K562 (cell line): ENCODE results near the gene TRA2B. TPM values are rescaled to one million over a fixed set of nuclear protein-coding genes. Genes with fewer than 3 reads are reported as not detected.

Source experiments
- CTCFL ChIP-seq: IDR thresholded peaks from 2 replicates; pipeline ENCODE4 v1.6.1; 2011; ENCODE audit warnings: borderline replicate concordance, low read depth, mild to moderate bottlenecking, moderate library complexity, low read length; ENCODE audit not compliant: insufficient read depth, poor library complexity, severe bottlenecking
- FOXP4 ChIP-seq: sonication (generic); formaldehyde crosslinking; IDR thresholded peaks from 2 replicates; pipeline ENCODE4 v1.8.0; 2022; ENCODE audit warnings: mild to moderate bottlenecking, missing genetic modification reagents, borderline replicate concordance
- GABPA ChIP-seq: fragments of 200-800 bp; sonication (Bioruptor generic); conservative IDR thresholded peaks from 2 replicates; pipeline ENCODE4 v1.6.1; 2016; ENCODE audit warnings: low read depth, missing genetic modification characterization, missing compliant biosample characterization
- HDAC8 ChIP-seq: fragments of 450-650 bp; IDR thresholded peaks from 2 replicates; pipeline ENCODE4 v1.6.1; 2016; ENCODE audit warnings: mild to moderate bottlenecking, missing genetic modification characterization, moderate library complexity, missing compliant biosample characterization
- ILK ChIP-seq: fragments of 450-650 bp; IDR thresholded peaks from 2 replicates; pipeline ENCODE4 v1.6.1; 2016; ENCODE audit warnings: missing genetic modification characterization, low read depth, mild to moderate bottlenecking, missing compliant biosample characterization, moderate library complexity, borderline replicate concordance
- MTF1 ChIP-seq: fragments of 250-450 bp; sonication (Bioruptor Pico); IDR thresholded peaks from 2 replicates; pipeline ENCODE4 v1.9.0; 2021; ENCODE audit warnings: moderate library complexity, mild to moderate bottlenecking, inconsistent platforms, borderline replicate concordance
- PCBP1 ChIP-seq: fragments of 200-400 bp; formaldehyde crosslinking; IDR thresholded peaks from 2 replicates; pipeline ENCODE4 v1.6.1; 2018; ENCODE audit warnings: mild to moderate bottlenecking, low read depth, low read length; ENCODE audit not compliant: poor library complexity, severe bottlenecking
- PTRF ChIP-seq: fragments of 450-650 bp; IDR thresholded peaks from 2 replicates; pipeline ENCODE4 v1.6.1; 2016; ENCODE audit warnings: mild to moderate bottlenecking, missing genetic modification characterization, missing compliant biosample characterization
- RB1 ChIP-seq: fragments of 450-650 bp; IDR thresholded peaks from 2 replicates; pipeline ENCODE4 v1.6.1; 2017; ENCODE audit warnings: low read depth, mild to moderate bottlenecking
- SMARCA4 ChIP-seq: fragments of 450-650 bp; IDR thresholded peaks from 2 replicates; pipeline ENCODE4 v1.6.1; 2016
- ZMIZ1 ChIP-seq, 2 experiments: fragments of 150-350 bp in 1 of 2; IDR thresholded peaks; 2 replicates each; pipeline ENCODE4 v1.6.1; 2012 to 2016; ENCODE audit warnings: low read depth in 2 of 2, low read length in 2 of 2, mild to moderate bottlenecking in 1 of 2, moderate library complexity in 1 of 2
- ZNF263 ChIP-seq: sonication (generic); formaldehyde crosslinking; IDR thresholded peaks from 2 replicates; pipeline ENCODE4 v1.8.0; 2022; ENCODE audit warnings: mild to moderate bottlenecking, missing genetic modification reagents, borderline replicate concordance
- ZNF316 ChIP-seq: fragments of 450-650 bp; IDR thresholded peaks from 2 replicates; pipeline ENCODE4 v1.6.1; 2016
- ZNF398 ChIP-seq: fragments of 250-450 bp; sonication (Bioruptor Pico); IDR thresholded peaks from 2 replicates; pipeline ENCODE4 v1.8.0; 2021; ENCODE audit warnings: moderate library complexity, mild to moderate bottlenecking, inconsistent platforms
- polyA plus RNA-seq, 8 experiments: library from polyadenylated mRNA; depleted of rRNA in 4 of 8; stranded (reverse) in 5 of 8; unstranded in 3 of 8; fragments of >200 nt; fragmentation: Nextera tagmentation in 2 of 8; fragmentation: Illumina TruSeq in 1 of 8; extraction: Ambion mirVana in 2 of 8; extraction: Trizol in 1 of 8; gene quantifications; 2 replicates each; pipeline versions ENCODE4 v1.2.1 to v1.2.3, GENCODE V29; 2011 to 2014; ENCODE audit warnings: inconsistent platforms in 1 of 8, missing spikeins in 1 of 8
- total RNA-seq, 7 experiments: library from RNA; depleted of rRNA in 6 of 7; stranded (reverse); fragments of >200 nt in 6 of 7; fragmentation: Illumina TruSeq in 2 of 7; extraction: Trizol in 2 of 7; gene quantifications; 2 replicates each; pipeline versions ENCODE4 v1.2.1 to v1.2.3, GENCODE V29; 2011 to 2021; ENCODE audit warnings: low replicate concordance in 1 of 7

TRA2B gene
- total and polyA plus RNA-seq, 9 of the 15 experiments (the other 6 are each of a cell fraction or from before 2014, with no cell fraction given) = 105 to 411 (median 278) TPM

- TF ChIP-seq FOXP4 (CRISPR knock-in tag) (peak; percentile 83; the same call in 1 of the 2 replicates), HDAC8 (peak; percentile 73; the same call in 1 of the 2 replicates), ILK (no peak), CTCFL (peak; percentile 71), ZNF316 (no peak), RB1 (peak; percentile 90; the same call in 1 of the 2 replicates), MTF1 (CRISPR knock-in tag) (no peak), SMARCA4 (peak; percentile 44; the same call in 1 of the 2 replicates), GABPA (tag) (peak; percentile 96), ZMIZ1 (IDR thresholded peaks at IDR 0.05; ENCODE audit: low read depth in 2 of 2, low read length in 2 of 2) (no peak; a peak in 2 of 4 replicates), ZNF263 (CRISPR knock-in tag) (peak; percentile 55; the same call in 1 of the 2 replicates), PTRF (tag) (no peak), ZNF398 (no peak), PCBP1 (peak; percentile 59)
Measured at GRCh38 chr3:185937689-185938374, at the start of gene TRA2B (continued).
